Thyroid gland (tissue), 4 donors: ENCODE results near the gene PARP8.

Experiments
- CTCF ChIP-seq, 6 experiments: fragments of 200-600 bp in 3 of 6; fragments of 450-650 bp in 3 of 6; sonication (generic) in 3 of 6; IDR thresholded peaks; one replicate each; pipeline ENCODE4 v1.5.1; 2016 to 2019; ENCODE audit warnings: antibody characterized with exemption in 6 of 6, mild to moderate bottlenecking in 2 of 6, inconsistent platforms in 1 of 6, moderate library complexity in 1 of 6
- POLR2A ChIP-seq, 2 donors: fragments of 450-650 bp; IDR thresholded peaks; one replicate each; pipeline ENCODE4 v1.6.1; 2017; ENCODE audit warnings: antibody characterized with exemption in 2 of 2, mild to moderate bottlenecking in 2 of 2, moderate library complexity in 1 of 2

GRCh38 chr5:50691399-50692016 lies 25.1 kb downstream of the PARP8 start:
- TF ChIP-seq CTCF (IDR thresholded peaks at IDR 0.05) (no peak), POLR2A (IDR thresholded peaks at IDR 0.05) (no peak)
